ENCODE data around the gene KCTD10. TPM values are rescaled to one million over a fixed set of nuclear protein-coding genes. Genes with fewer than 3 reads are reported as not detected.

KCTD10 gene
- polyA plus RNA-seq, 1 of the 3 experiments (the other 2 are of a cell fraction): 66.9 TPM

- TF ChIP-seq FOXJ3 (CRISPR knock-in tag; IDR thresholded peaks at IDR 0.05) (no peak), MAX (IDR thresholded peaks at IDR 0.05; ENCODE audit: low read depth) (no peak), RXRA (IDR thresholded peaks at IDR 0.05; ENCODE audit: borderline replicate concordance, low read depth) (no peak)
Observed at GRCh38 chr12:109519787-109520186, 42.7 kb upstream of the KCTD10 start (continued).

GRCh38 chr12:109518820-109519665 is 41.9 kb upstream of the KCTD10 start:
- TF ChIP-seq FOSL2 (IDR thresholded peaks at IDR 0.05; ENCODE audit: borderline replicate concordance, low read depth) (no peak), CTCF (IDR thresholded peaks at IDR 0.05) (peak; percentile 93), USF1 (IDR thresholded peaks at IDR 0.05; ENCODE audit: borderline replicate concordance, low read depth) (no peak), SIN3A (IDR thresholded peaks at IDR 0.05; ENCODE audit: borderline replicate concordance, low read depth, low read length) (0 out of 2 replicates have a peak, but pooled peaks have one; percentile 39), RAD21 (IDR thresholded peaks at IDR 0.05; ENCODE audit: low read length) (peak; percentile 96), JUND (IDR thresholded peaks at IDR 0.05) (no peak), SMC3 (IDR thresholded peaks at IDR 0.05; ENCODE audit: low read depth, low read length) (peak; percentile 88), RCOR1 (IDR thresholded peaks at IDR 0.05; ENCODE audit: low read length) (0 out of 2 replicates have a peak, but pooled peaks have one; percentile 25), PBX3 (IDR thresholded peaks at IDR 0.05) (no peak)
- ChIA-PET CTCF (interaction anchor here (0.5 to 10.5 kb wide), 49 partner anchors 9 to 363 kb away, joined by 3 to 173 read pairs (median 4); partner anchors contain the start of genes FAM222A, MMAB and MVK), POLR2A (interaction anchor here (0.9 to 1.2 kb wide), 3 partner anchors 11 to 201 kb away, joined by 3 to 5 read pairs (median 3); no protein-coding TSS in a partner anchor)
- peak overlapping the region; percentile 39; the same call in 1 of the 2 replicates for H3K4me2 ChIP-seq
- H3K9me3 ChIP-seq: no peaks in the 10 kb centered on the region
- H3K9me2 ChIP-seq: no peaks in the 10 kb centered on the region
- peak overlapping the region; percentile 60; the same call in 1 of the 2 replicates for H2AFZ ChIP-seq (ENCODE audit: low read depth)
- peaks cover 14 to 52% of the 10 kb centered on the region in 2 experiments; a peak in 3 of 4 replicates for H3K4me1 ChIP-seq (ENCODE audit: control insufficient read depth in 1 of 2, insufficient read depth in 2 of 2, low read depth in 1 of 2, low read length in 1 of 2)
- peak; percentile 81 for DNase-seq
- H3K79me2 ChIP-seq (ENCODE audit: insufficient read depth): no peaks in the 10 kb centered on the region
- no peak overlapping the region; the same call in 1 of the 2 replicates for H3K9ac ChIP-seq
- H3K4me3 ChIP-seq (ENCODE audit: low read depth in 2 of 2, low read length in 1 of 2): peak overlapping the region in 1 of 2 experiments; percentile 26; a peak in 1 of 4 replicates
- H3K27me3 ChIP-seq (ENCODE audit: insufficient read depth): no peaks in the 10 kb centered on the region
- no peaks in the 10 kb centered on the region for H4K20me1 ChIP-seq (ENCODE audit: insufficient read depth)
- peaks cover 5 to 79% of the 10 kb centered on the region in 2 experiments for H3K36me3 ChIP-seq (replicated peaks in 1 of 2; ENCODE audit: control insufficient read depth in 1 of 2, insufficient read depth in 2 of 2, low read length in 1 of 2)
- peak overlapping the region; percentile 57 to 89 for H3K27ac ChIP-seq (ENCODE audit: low read depth in 2 of 2, low read length in 1 of 2)
- peaks cover 7% of the 10 kb centered on the region for H3F3A ChIP-seq (replicated peaks; ENCODE audit: insufficient read depth)
- WGBS (ENCODE audit: low lambda C conversion rate): 54% methylated on average over 10 of the region's 11 CpGs
